HG02610 (cell line): ENCODE data around the gene CYRIA.

ENCODE experiments used
- ATAC-seq: cut with Tn5 transposase; IDR thresholded peaks from one replicate; pipeline ENCODE4 v1.9.1; 2021; ENCODE audit warnings: mild to moderate bottlenecking, moderate library complexity; ENCODE audit not compliant: unreplicated experiment

CYRIA gene

GRCh38 chr2:16671760-16672159 lies 6.1 kb upstream of the CYRIA start:
- no peak for ATAC-seq

DNA sequence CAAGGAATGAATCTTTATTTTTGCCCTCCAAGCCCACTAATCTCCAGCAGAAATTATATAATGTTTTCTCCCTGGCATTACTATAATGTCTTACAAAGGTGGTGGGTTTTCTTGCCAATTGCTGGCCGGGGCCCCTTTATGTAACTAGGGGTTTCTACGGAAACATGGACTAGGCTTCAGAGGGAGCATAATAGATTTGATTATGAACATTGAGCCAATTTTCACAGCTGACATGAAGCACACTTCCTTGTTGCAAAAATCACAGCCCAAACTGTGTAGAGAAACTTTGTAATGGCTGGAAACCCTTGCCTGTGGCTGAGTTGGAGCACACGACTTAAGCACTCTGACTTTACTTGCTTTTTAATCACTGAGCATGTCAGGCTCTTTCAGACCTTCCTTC lies 3.8 kb upstream of the CYRIA start:
- ATAC-seq, result no peak

DNA sequence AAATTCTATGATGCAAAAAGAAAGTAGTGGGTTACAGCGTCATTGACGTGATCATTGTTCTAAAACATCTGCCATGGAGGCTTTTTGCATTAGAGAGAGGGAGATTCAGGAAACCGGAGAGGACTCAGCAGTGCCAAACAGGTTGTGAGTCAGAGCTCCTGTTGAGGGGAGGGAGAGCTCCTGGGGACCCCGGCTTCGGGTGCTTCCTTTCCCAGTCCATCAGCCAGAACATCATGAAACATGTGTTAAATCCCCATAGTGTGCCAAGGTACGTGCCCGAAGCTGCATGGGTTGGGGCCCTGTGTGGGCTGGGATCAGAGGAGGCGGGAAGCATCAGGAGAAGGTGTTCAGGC lies 791 bp upstream of the CYRIA start:
- ATAC-seq, result no peak

- no peak for ATAC-seq
Measured at GRCh38 chr2:16664809-16665747, 556 bp downstream of the CYRIA start.

DNA sequence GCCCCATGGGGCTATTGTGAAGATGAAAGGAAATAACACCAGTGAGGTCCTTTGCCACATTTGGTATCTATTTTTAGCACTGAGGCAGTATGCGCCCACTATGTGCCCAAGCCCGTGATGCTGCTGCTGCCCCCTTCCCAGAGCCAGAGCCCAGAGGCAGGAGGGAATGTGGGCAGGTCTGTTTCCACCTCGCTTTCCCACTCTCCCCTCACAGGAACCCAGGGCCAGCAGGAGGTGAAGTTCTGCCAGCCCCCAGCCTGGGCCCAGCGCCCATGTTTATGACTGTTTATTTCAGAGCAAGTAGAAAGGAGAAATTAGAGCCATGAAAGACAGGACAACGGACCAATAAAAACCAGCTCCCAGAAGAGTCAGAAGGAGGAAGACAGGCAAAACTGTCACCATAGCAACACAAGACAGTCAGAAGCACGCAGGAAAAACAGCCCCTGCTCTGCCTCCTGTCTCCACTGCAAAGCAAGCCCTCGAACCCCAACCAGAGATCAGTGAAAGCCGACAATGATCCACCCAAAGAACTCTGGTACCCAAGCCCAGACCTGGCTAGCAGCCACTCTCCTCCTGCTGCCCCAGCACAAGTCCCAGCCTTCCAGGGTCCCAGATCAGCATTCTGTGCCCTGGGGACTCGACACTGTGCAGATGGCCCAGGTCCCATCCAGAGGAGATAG lies 1.4 kb downstream of the CYRIA start:
- ATAC-seq, result no peak

DNA sequence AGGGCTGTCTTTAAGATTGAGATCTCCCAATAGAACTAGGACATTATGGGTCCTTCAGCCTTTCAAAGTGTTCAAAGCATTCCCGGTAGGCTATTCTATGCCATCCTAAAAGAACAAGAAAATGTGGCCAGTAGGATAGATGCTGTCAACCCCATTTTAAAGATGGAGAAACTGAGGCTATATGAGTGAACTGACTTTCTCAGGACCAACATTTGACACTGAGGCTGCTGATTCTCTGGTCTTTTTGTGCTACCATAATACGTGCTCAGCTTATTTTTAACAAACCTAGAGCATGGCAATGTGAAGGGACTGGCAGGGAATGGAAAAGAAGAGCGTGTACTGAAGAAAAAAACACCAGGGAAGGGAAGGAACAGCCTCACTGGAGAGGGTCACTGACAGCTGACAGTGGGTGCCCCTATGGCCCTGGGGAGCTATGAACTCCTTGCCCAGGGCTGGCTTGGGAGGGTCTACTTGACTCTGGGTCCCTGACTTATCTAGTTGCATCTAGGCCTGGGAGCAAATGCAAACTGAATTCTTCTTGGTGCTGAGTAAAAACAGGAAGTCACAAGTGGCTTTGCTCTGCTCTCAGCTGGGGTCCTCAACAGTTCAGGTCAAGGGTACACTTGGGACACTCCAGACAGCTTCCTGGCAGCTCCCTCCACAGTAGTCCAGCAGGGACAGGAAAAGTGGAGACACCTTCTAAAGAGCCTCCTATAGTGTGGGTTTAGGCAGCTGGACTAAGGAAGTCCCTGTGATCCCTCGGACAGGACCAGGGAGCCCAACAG lies 2.3 kb downstream of the CYRIA start:
- no peak for ATAC-seq

- ATAC-seq, result no peak
Measured at GRCh38 chr2:16661936-16662839, 3.4 kb downstream of the CYRIA start.

- ATAC-seq, result no peak
Measured at GRCh38 chr2:16661526-16661925, 4.1 kb downstream of the CYRIA start.

- ATAC-seq, result no peak
Measured at GRCh38 chr2:16660556-16660955, 5.1 kb downstream of the CYRIA start.

DNA sequence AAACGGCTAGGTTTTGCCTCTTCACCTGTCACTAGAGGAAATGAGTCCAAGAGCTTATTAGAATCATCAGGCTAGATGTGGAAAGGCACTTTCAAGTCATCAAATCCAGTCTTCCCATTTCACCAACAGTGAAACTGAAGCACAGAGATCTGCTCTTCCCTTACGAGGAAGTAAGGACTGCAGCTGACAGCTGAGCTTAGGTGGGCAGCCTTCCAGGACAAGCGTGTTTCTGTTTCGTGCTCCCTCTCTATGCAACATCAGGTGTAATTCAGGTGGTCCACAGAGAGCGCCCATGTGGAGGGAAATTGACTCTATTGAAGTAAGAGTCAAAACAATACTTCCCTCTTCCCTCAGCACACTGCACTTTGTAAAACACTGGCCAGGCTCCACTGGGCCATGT lies 5.5 kb downstream of the CYRIA start:
- ATAC-seq, result no peak

DNA sequence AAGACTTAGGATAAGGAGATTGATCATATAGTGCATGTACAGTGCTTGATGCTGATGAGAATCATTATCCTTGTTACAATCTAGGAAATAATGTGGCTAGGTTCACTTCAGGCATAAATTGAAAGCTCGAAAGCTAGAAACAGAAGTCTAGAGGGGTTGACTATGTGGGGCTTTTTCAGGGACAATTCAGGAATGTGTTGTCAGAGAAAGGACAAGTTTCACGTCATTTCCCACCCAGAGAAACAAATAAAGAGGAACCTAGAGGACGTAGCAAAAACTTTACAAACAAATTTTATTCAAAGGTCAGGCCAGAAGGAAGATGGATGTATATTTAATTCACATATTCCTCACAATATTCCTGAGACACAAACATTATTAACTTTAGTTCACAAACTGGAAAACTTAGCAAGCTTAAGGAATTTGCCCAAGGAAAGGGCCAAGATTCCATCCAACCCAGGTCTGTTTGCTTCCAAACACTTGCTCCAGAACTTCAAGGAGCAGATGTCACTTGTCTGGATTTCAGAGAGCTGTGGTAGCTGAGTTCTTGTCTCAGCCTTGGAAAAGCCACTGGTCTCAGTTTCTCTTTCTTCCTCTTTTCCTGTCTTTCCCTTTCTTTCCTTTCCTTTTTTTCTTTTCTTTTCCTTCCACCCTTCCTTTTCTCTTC lies 7.4 kb downstream of the CYRIA start:
- ATAC-seq, result no peak

- ATAC-seq, result no peak
Measured at GRCh38 chr2:16657671-16658070, 8.0 kb downstream of the CYRIA start.

GRCh38 chr2:16656784-16657391 lies 8.7 kb downstream of the CYRIA start:
- peak; percentile 75 for ATAC-seq

DNA sequence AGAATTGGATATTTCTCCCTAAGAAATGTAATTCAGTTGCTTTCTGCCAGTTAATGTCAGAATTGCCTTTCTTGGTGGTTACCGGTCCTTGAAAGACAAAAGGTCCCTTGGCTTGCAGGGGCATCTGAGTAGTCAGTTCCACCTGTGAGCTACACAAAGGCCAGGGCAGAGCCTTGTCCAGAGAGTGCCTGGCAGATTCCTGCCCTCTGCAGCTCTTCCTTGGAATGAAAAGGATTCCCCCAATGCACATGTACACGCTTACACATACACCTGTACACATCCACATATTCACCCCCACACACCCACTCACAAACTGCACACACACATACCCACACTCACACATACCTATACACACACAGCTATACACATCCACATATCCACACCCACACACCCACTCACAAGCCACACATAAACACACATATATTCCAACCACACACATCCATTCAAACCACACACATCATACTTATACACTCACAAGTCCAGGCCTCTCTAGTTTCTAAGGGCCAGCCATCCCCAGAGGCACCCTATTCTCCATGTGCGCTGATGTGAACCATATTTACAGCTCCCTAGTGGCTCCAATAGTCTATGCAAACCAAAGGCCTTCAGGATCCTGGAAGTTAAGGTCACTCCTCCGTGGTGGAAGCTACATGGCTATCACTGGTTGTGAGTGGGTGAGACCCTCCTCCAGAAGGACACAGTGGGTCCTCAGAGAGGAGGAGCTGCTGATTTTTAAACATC lies 9.6 kb downstream of the CYRIA start:
- no peak for ATAC-seq

- no peak for ATAC-seq
Measured at GRCh38 chr2:16655445-16655837, 10.2 kb downstream of the CYRIA start.

GRCh38 chr2:16654833-16655444 lies 10.7 kb downstream of the CYRIA start:
- ATAC-seq, result no peak

DNA sequence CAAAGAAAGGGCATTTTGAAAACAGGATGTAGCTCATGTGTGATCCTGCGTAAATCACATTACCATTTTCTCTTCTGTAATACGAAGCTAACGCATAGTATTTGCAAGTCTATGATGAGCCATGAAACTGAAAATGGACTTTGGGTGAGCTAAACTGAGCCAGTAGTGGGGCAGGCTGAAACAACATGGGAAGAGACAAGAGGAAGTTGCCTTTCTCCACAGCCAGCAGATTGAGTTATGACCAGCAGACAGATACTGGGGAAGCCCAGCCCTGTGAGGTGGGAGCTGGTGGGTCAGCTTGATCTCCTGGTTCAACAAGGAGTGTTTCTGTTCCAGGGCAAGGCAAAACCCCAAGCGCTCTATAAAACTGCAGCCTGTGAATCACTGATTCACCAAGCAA lies 11.8 kb downstream of the CYRIA start:
- peak; percentile 42 for ATAC-seq

GRCh38 chr2:16653083-16653375 lies 12.6 kb downstream of the CYRIA start:
- no peak for ATAC-seq
